HepG2 (cell line): ENCODE results near the gene TMEM235. TPM values are rescaled to one million over a fixed set of nuclear protein-coding genes. Genes with fewer than 3 reads are reported as not detected.

Experiments used
- CREBL2 ChIP-seq: sonication (generic); formaldehyde crosslinking; IDR thresholded peaks from 2 replicates; pipeline ENCODE4 v1.8.1; 2023; ENCODE audit warnings: missing genetic modification reagents, mild to moderate bottlenecking, borderline replicate concordance
- ERF ChIP-seq: IDR thresholded peaks from 2 replicates; pipeline ENCODE4 v1.6.1; 2018; ENCODE audit warnings: missing biosample characterization, missing genetic modification reagents
- HNF4G ChIP-seq, 2 experiments: sonication (generic) in 1 of 2; formaldehyde crosslinking in 1 of 2; IDR thresholded peaks; 2 replicates each; pipeline versions ENCODE4 v1.4.0 to v1.6.1; 2011 to 2020; ENCODE audit warnings: borderline replicate concordance in 2 of 2, low read depth in 2 of 2, mild to moderate bottlenecking in 2 of 2, low read length in 1 of 2, missing genetic modification reagents in 1 of 2, moderate library complexity in 1 of 2
- KDM3A ChIP-seq: IDR thresholded peaks from 2 replicates; pipeline ENCODE4 v1.6.1; 2018; ENCODE audit warnings: low read depth, missing compliant biosample characterization
- MBD4 ChIP-seq: IDR thresholded peaks from 2 replicates; pipeline ENCODE4 v1.6.1; 2012; ENCODE audit warnings: low read length, inconsistent platforms, borderline replicate concordance
- PAWR ChIP-seq: sonication (generic); formaldehyde crosslinking; IDR thresholded peaks from 2 replicates; pipeline ENCODE4 v1.4.0; 2020; ENCODE audit warnings: missing genetic modification reagents, mild to moderate bottlenecking, borderline replicate concordance
- TMF1 ChIP-seq: sonication (generic); formaldehyde crosslinking; IDR thresholded peaks from 2 replicates; pipeline ENCODE4 v1.8.1; 2022; ENCODE audit warnings: low read depth, missing genetic modification reagents
- WIZ ChIP-seq: sonication (generic); formaldehyde crosslinking; IDR thresholded peaks from 2 replicates; pipeline ENCODE4 v1.5.1; 2020; ENCODE audit warnings: mild to moderate bottlenecking, missing genetic modification reagents
- ZBTB4 ChIP-seq: sonication (generic); formaldehyde crosslinking; IDR thresholded peaks from 2 replicates; pipeline ENCODE4 v1.4.0; 2020; ENCODE audit warnings: missing genetic modification reagents, mild to moderate bottlenecking, borderline replicate concordance
- ZNF235 ChIP-seq: sonication (generic); formaldehyde crosslinking; IDR thresholded peaks from 2 replicates; pipeline ENCODE4 v1.8.1; 2023; ENCODE audit warnings: mild to moderate bottlenecking, missing genetic modification reagents, borderline replicate concordance
- ZNF326 ChIP-seq: sonication (generic); formaldehyde crosslinking; IDR thresholded peaks from 2 replicates; pipeline ENCODE4 v1.4.0; 2020; ENCODE audit warnings: missing genetic modification reagents, borderline replicate concordance
- ZNF530 ChIP-seq: sonication (generic); formaldehyde crosslinking; IDR thresholded peaks from 2 replicates; pipeline ENCODE4 v1.5.0; 2020; ENCODE audit warnings: low read depth, mild to moderate bottlenecking, missing genetic modification reagents
- ZNF678 ChIP-seq: sonication (generic); formaldehyde crosslinking; IDR thresholded peaks from 2 replicates; pipeline ENCODE4 v1.4.0; 2020; ENCODE audit warnings: mild to moderate bottlenecking, missing genetic modification reagents
- ZNF737 ChIP-seq: sonication (generic); formaldehyde crosslinking; IDR thresholded peaks from 2 replicates; pipeline ENCODE4 v1.5.0; 2020; ENCODE audit warnings: missing genetic modification reagents, mild to moderate bottlenecking, borderline replicate concordance
- ZSCAN22 ChIP-seq: sonication (generic); formaldehyde crosslinking; IDR thresholded peaks from 2 replicates; pipeline ENCODE4 v1.4.0; 2020; ENCODE audit warnings: mild to moderate bottlenecking, missing genetic modification reagents
- ZSCAN29 ChIP-seq: sonication (generic); formaldehyde crosslinking; conservative IDR thresholded peaks from 2 replicates; pipeline ENCODE4 v1.4.0; 2020; ENCODE audit warnings: mild to moderate bottlenecking, missing genetic modification reagents
- polyA plus RNA-seq, 8 experiments: library from polyadenylated mRNA; depleted of rRNA in 3 of 8; stranded (reverse) in 7 of 8; unstranded in 1 of 8; fragments of >200 nt; fragmentation: Illumina TruSeq in 4 of 8; extraction: Trizol in 4 of 8; gene quantifications; 2 replicates each; pipeline versions ENCODE4 v1.2.1 to v1.2.3, GENCODE V29; 2011 to 2016; ENCODE audit warnings: low read depth in 4 of 8, missing spikeins in 1 of 8, mixed read lengths in 1 of 8; ENCODE audit not compliant: insufficient read depth in 1 of 8
- total RNA-seq, 5 experiments: library from RNA; depleted of rRNA; stranded (reverse); fragments of >200 nt; fragmentation: Illumina TruSeq; extraction: Trizol; gene quantifications; 2 replicates each; pipeline ENCODE4 v1.2.3, GENCODE V29; 2016; ENCODE audit warnings: low read depth in 1 of 5

Gene TMEM235
- total and polyA plus RNA-seq, 2 of the 13 experiments (the other 11 are each of a cell fraction or from before 2014, with no cell fraction given), result not detected

- TF ChIP-seq ZNF737, result no peak
- TF ChIP-seq ZNF326 (CRISPR knock-in tag), result no peak
- no peak for TF ChIP-seq PAWR (CRISPR knock-in tag)
- 0 out of 2 replicates have a peak, but pooled peaks have one; percentile 28 for TF ChIP-seq ZSCAN29 (CRISPR knock-in tag)
- no peak for TF ChIP-seq MBD4
- no peak for TF ChIP-seq WIZ (CRISPR knock-in tag)
- no peak for TF ChIP-seq HNF4G (IDR thresholded peaks at IDR 0.05; ENCODE audit: borderline replicate concordance, low read depth, low read length)
- TF ChIP-seq HNF4G (CRISPR knock-in tag; IDR thresholded peaks at IDR 0.05; ENCODE audit: borderline replicate concordance, low read depth), result no peak
- no peak for TF ChIP-seq ZNF530 (CRISPR knock-in tag)
- TF ChIP-seq ERF, result no peak
- no peak for TF ChIP-seq ZBTB4
- TF ChIP-seq TMF1 (CRISPR knock-in tag), result no peak
- no peak for TF ChIP-seq ZNF235 (CRISPR knock-in tag)
- TF ChIP-seq ZSCAN22 (CRISPR knock-in tag), result peak; percentile 41; the same call in 1 of the 2 replicates
- TF ChIP-seq KDM3A, result no peak
- TF ChIP-seq ZNF678 (CRISPR knock-in tag), result 0 out of 2 replicates have a peak, but pooled peaks have one; percentile 39
- no peak for TF ChIP-seq CREBL2 (CRISPR knock-in tag)
These were observed 16.7 kb upstream of the TMEM235 start (continued) for GRCh38 chr17:78214706-78215061.
